Keratinocyte (primary cell): Measurements from ENCODE around the gene RNF169. TPM values are rescaled to one million over a fixed set of nuclear protein-coding genes. Genes with fewer than 3 reads are reported as not detected.

Experiments
- DNase-seq: peaks from one replicate; pipeline ENCODE4 v3.0.0-alpha.2; 2011; ENCODE audit warnings: low read depth, missing footprints, low spot score
- FAIRE-seq: peaks from 2 replicates; lab custom pipeline; 2011; peaks lifted over from hg19 to GRCh38; lab: Jason Lieb, UNC
- H2AFZ ChIP-seq: 2 replicates; pipeline ENCODE4 v1.6.0; 2012; ENCODE audit warnings: low read length, control low read depth, inconsistent platforms; ENCODE audit not compliant: control insufficient read depth
- H3K27ac ChIP-seq: 2 replicates; pipeline ENCODE4 v1.5.1; 2011; ENCODE audit warnings: low read length; ENCODE audit not compliant: control insufficient read depth, insufficient read depth
- H3K27me3 ChIP-seq: 3 replicates; pipeline ENCODE4 v1.6.0; 2011; ENCODE audit warnings: low read length; ENCODE audit not compliant: control insufficient read depth, insufficient read depth; ENCODE audit errors: extremely low read depth
- H3K36me3 ChIP-seq, 2 experiments: 2 replicates in 1 of 2; 3 replicates in 1 of 2; pipeline ENCODE4 v1.5.1; 2011; ENCODE audit warnings: low read length in 2 of 2, mild to moderate bottlenecking in 1 of 2; ENCODE audit not compliant: control insufficient read depth in 2 of 2, insufficient read depth in 2 of 2; ENCODE audit errors: extremely low read depth in 1 of 2
- H3K4me1 ChIP-seq: 3 replicates; pipeline ENCODE4 v1.5.1; 2011; ENCODE audit warnings: low read length; ENCODE audit not compliant: control insufficient read depth, insufficient read depth; ENCODE audit errors: extremely low read depth
- H3K4me2 ChIP-seq: 3 replicates; pipeline ENCODE4 v1.6.0; 2011; ENCODE audit warnings: low read depth, low read length; ENCODE audit not compliant: control insufficient read depth, insufficient read depth; ENCODE audit errors: extremely low read depth
- H3K4me3 ChIP-seq, 3 experiments: fragments of 200-600 bp in 1 of 3; sonication (generic) in 1 of 3; 2 replicates in 2 of 3; 3 replicates in 1 of 3; pipeline ENCODE4 v1.5.1; 2011 to 2016; ENCODE audit warnings: low read length in 3 of 3, mild to moderate bottlenecking in 3 of 3, control low read depth in 2 of 3, inconsistent platforms in 1 of 3, low read depth in 1 of 3, mixed read lengths in 1 of 3, mixed run types in 1 of 3, moderate library complexity in 1 of 3; ENCODE audit not compliant: control insufficient read depth in 2 of 3, insufficient read depth in 2 of 3; ENCODE audit errors: extremely low read depth in 1 of 3
- H3K79me2 ChIP-seq: 2 replicates; pipeline ENCODE4 v1.6.0; 2012; ENCODE audit warnings: low read length; ENCODE audit not compliant: control insufficient read depth, insufficient read depth
- H3K9ac ChIP-seq: 3 replicates; pipeline ENCODE4 v1.6.0; 2011; ENCODE audit warnings: low read length; ENCODE audit not compliant: control insufficient read depth, insufficient read depth; ENCODE audit errors: extremely low read depth
- H3K9me1 ChIP-seq: 3 replicates; pipeline ENCODE4 v1.6.0; 2011; ENCODE audit warnings: low read length; ENCODE audit not compliant: control insufficient read depth, insufficient read depth; ENCODE audit errors: extremely low read depth
- H3K9me3 ChIP-seq: 2 replicates; pipeline ENCODE4 v1.5.1; 2012; ENCODE audit warnings: low read depth, low read length; ENCODE audit not compliant: control insufficient read depth
- H4K20me1 ChIP-seq: 3 replicates; pipeline ENCODE4 v1.6.0; 2011; ENCODE audit warnings: low read length; ENCODE audit not compliant: control insufficient read depth, insufficient read depth; ENCODE audit errors: extremely low read depth
- EZH2 ChIP-seq: IDR thresholded peaks from one replicate; pipeline ENCODE4 v1.6.1; 2012; ENCODE audit warnings: inconsistent platforms, mild to moderate bottlenecking, low read length, moderate library complexity
- dilution Hi-C: fragments of 300-500 bp; cut with MboI; formaldehyde crosslinking; loops from one replicate; pipeline ENCODE4 v1.7.0; 2020; ENCODE audit warnings: low sequenced_read_pairs; ENCODE audit not compliant: extremely low pct_ligation_motif_present
- polyA plus RNA-seq, 5 experiments: library from polyadenylated mRNA; depleted of rRNA in 3 of 5; stranded (reverse) in 3 of 5; stranded (forward) in 1 of 5; unstranded in 1 of 5; fragments of >200 nt; gene quantifications; 1 replicate in 1 of 5; 2 replicates in 3 of 5; 3 replicates in 1 of 5; pipeline versions ENCODE4 v1.2.1 to v1.2.3, GENCODE V29; 2011 to 2012; ENCODE audit warnings: missing spikeins in 2 of 5, low read depth in 1 of 5, low replicate concordance in 1 of 5
- TF ChIP-seq, protein P1 (sequence below), 3 experiments: IDR thresholded peaks in 1 of 3; conservative IDR thresholded peaks in 1 of 3; optimal IDR thresholded peaks in 1 of 3; 2 replicates in 2 of 3; 3 replicates in 1 of 3; pipeline versions ENCODE3 to v1.5.1; 2011; ENCODE audit warnings: low read length in 3 of 3, mild to moderate bottlenecking in 3 of 3, moderate library complexity in 2 of 3, control low read depth in 1 of 3, inconsistent platforms in 1 of 3; ENCODE audit not compliant: insufficient read depth in 2 of 3; ENCODE audit errors: extremely low read depth in 1 of 3

The RNF169 gene
- polyA plus RNA-seq, 1 donor (not counting 4 experiments of a cell fraction or from before 2014, with no cell fraction given), result 8.9 TPM

DNA sequence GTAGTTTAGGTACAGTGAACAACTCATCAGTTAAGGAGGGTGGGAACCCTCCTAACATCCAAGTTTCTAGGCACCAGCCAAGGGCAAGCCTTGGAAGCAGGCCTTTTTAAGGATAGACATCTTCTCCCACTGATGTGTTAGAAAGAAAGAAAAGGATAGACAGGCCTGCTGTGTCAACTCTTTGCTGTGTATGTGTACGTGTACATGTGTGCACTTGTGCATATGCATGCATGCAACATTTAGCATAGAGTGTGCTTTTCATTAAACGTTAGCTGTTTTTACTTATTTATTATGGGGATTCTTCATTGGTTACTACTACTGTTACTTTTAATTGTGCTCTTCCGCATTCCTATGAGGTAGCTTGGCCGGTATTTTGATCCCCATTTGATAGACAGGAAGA is 36.1 kb downstream of the RNF169 start:
- no peak for TF ChIP-seq EZH2
- TF ChIP-seq, protein P1, sequence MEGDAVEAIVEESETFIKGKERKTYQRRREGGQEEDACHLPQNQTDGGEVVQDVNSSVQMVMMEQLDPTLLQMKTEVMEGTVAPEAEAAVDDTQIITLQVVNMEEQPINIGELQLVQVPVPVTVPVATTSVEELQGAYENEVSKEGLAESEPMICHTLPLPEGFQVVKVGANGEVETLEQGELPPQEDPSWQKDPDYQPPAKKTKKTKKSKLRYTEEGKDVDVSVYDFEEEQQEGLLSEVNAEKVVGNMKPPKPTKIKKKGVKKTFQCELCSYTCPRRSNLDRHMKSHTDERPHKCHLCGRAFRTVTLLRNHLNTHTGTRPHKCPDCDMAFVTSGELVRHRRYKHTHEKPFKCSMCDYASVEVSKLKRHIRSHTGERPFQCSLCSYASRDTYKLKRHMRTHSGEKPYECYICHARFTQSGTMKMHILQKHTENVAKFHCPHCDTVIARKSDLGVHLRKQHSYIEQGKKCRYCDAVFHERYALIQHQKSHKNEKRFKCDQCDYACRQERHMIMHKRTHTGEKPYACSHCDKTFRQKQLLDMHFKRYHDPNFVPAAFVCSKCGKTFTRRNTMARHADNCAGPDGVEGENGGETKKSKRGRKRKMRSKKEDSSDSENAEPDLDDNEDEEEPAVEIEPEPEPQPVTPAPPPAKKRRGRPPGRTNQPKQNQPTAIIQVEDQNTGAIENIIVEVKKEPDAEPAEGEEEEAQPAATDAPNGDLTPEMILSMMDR (optimal IDR thresholded peaks at IDR 0.05 in 1 of 3, IDR thresholded peaks at IDR 0.05 in 1 of 3, conservative IDR thresholded peaks at IDR 0.05 in 1 of 3; ENCODE audit: extremely low read depth in 1 of 3, insufficient read depth in 2 of 3, low read length in 3 of 3), result no peak
- Histone ChIP-seq H3K4me3 (no peak overlapping the region), H3K27me3 (no peaks in the 10 kb centered on the region), H3K4me2 (no peak overlapping the region), H3K9ac (no peak overlapping the region), H3K9me3 (no peaks in the 10 kb centered on the region), H3K9me1 (no peaks in the 10 kb centered on the region), H4K20me1 (no peaks in the 10 kb centered on the region), H3K4me1 (peaks cover 11% of the 10 kb centered on the region), H2AFZ (no peak overlapping the region), H3K27ac (no peak overlapping the region), H3K36me3 (peaks cover 0 to under 1% of the 10 kb centered on the region in 2 experiments), H3K79me2 (peaks cover 59% of the 10 kb centered on the region)
- no peak for DNase-seq
- FAIRE-seq, result no peak
- dilution Hi-C loops, result no loop called here

DNA sequence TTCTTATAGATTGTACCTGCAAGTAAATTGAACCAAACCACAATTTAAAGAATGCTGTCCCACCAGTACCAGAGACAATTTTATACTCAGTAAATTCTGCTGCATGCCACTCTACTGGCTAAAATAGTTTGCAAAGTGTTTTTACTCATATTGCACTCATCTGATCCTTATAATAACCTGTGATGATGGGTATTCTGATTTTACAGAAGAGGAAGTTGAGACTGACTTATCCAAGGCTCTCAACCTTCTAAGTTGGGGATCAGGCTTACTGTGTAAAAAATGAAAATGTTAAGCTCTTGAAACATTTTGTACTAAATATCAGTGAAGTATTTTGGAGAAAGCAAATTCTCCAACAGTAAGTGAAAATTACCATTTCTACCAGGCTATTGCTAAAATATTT is 37.9 kb downstream of the RNF169 start:
- Histone ChIP-seq H3K27me3 (no peaks in the 10 kb centered on the region), H2AFZ (no peak overlapping the region), H3K9me1 (no peaks in the 10 kb centered on the region), H4K20me1 (no peaks in the 10 kb centered on the region), H3K36me3 (peaks cover 5 to 14% of the 10 kb centered on the region in 2 experiments), H3K9ac (no peak overlapping the region), H3K4me2 (no peak overlapping the region), H3K27ac (no peak overlapping the region), H3K9me3 (no peaks in the 10 kb centered on the region), H3K79me2 (peaks cover 42% of the 10 kb centered on the region), H3K4me3 (no peak overlapping the region), H3K4me1 (peaks cover 11% of the 10 kb centered on the region)
- dilution Hi-C loops, result no loop called here
- TF ChIP-seq, protein P1 (optimal IDR thresholded peaks at IDR 0.05 in 1 of 3, IDR thresholded peaks at IDR 0.05 in 1 of 3, conservative IDR thresholded peaks at IDR 0.05 in 1 of 3; ENCODE audit: extremely low read depth in 1 of 3, insufficient read depth in 2 of 3, low read length in 3 of 3), result no peak
- no peak for TF ChIP-seq EZH2
- DNase-seq, result no peak
- no peak for FAIRE-seq
